HepG2 (cell line): ENCODE measurements around the gene SDC1. TPM values are rescaled to one million over a fixed set of nuclear protein-coding genes. Genes with fewer than 3 reads are reported as not detected.

Experiments
- E2F5 ChIP-seq: sonication (generic); formaldehyde crosslinking; conservative IDR thresholded peaks from 2 replicates; pipeline ENCODE4 v1.4.0; 2020; ENCODE audit warnings: missing genetic modification reagents
- JARID2 ChIP-seq: sonication (generic); formaldehyde crosslinking; IDR thresholded peaks from 2 replicates; pipeline ENCODE4 v1.8.1; 2023; ENCODE audit warnings: missing genetic modification reagents, inconsistent platforms; ENCODE audit not compliant: insufficient replicate concordance
- KDM1A ChIP-seq: IDR thresholded peaks from 2 replicates; pipeline ENCODE4 v1.6.1; 2016; ENCODE audit warnings: missing compliant biosample characterization
- MAZ ChIP-seq, 2 experiments: sonication (generic) in 1 of 2; formaldehyde crosslinking in 1 of 2; IDR thresholded peaks; 2 replicates each; pipeline versions ENCODE4 v1.5.0 to v1.6.1; 2012 to 2020; ENCODE audit warnings: low read depth in 2 of 2, mild to moderate bottlenecking in 2 of 2, borderline replicate concordance in 1 of 2, improper control_type of control experiment in 1 of 2, low read length in 1 of 2, missing genetic modification reagents in 1 of 2, moderate library complexity in 1 of 2
- PATZ1 ChIP-seq: sonication (generic); formaldehyde crosslinking; IDR thresholded peaks from 2 replicates; pipeline ENCODE4 v1.4.0; 2020; ENCODE audit warnings: missing genetic modification reagents
- RFX1 ChIP-seq: fragments of 450-650 bp; IDR thresholded peaks from 2 replicates; pipeline ENCODE4 v1.6.1; 2017
- SIN3B ChIP-seq: fragments of 150-350 bp; IDR thresholded peaks from 2 replicates; pipeline ENCODE4 v1.6.1; 2014; ENCODE audit warnings: low read length
- ZBTB38 ChIP-seq: sonication (generic); formaldehyde crosslinking; IDR thresholded peaks from 2 replicates; pipeline ENCODE4 v1.5.1; 2020; ENCODE audit warnings: mild to moderate bottlenecking, missing genetic modification reagents
- ZFP90 ChIP-seq: sonication (generic); formaldehyde crosslinking; IDR thresholded peaks from 2 replicates; pipeline ENCODE4 v1.8.0; 2022; ENCODE audit warnings: missing genetic modification reagents, mild to moderate bottlenecking, inconsistent platforms, borderline replicate concordance
- ZNF264 ChIP-seq: sonication (generic); formaldehyde crosslinking; IDR thresholded peaks from 2 replicates; pipeline ENCODE4 v1.4.0; 2020; ENCODE audit warnings: missing genetic modification reagents
- ZNF646 ChIP-seq: sonication (generic); formaldehyde crosslinking; IDR thresholded peaks from 2 replicates; pipeline ENCODE4 v1.9.0; 2021; ENCODE audit warnings: mild to moderate bottlenecking, missing genetic modification reagents
- ZNF841 ChIP-seq: sonication (generic); formaldehyde crosslinking; IDR thresholded peaks from 2 replicates; pipeline ENCODE4 v1.8.1; 2023; ENCODE audit warnings: missing genetic modification reagents, borderline replicate concordance
- ZXDC ChIP-seq: sonication (generic); formaldehyde crosslinking; IDR thresholded peaks from 2 replicates; pipeline ENCODE4 v1.5.0; 2020; ENCODE audit warnings: mild to moderate bottlenecking, missing genetic modification reagents
- polyA plus RNA-seq, 8 experiments: library from polyadenylated mRNA; depleted of rRNA in 3 of 8; stranded (reverse) in 7 of 8; unstranded in 1 of 8; fragments of >200 nt; fragmentation: Illumina TruSeq in 4 of 8; extraction: Trizol in 4 of 8; gene quantifications; 2 replicates each; pipeline versions ENCODE4 v1.2.1 to v1.2.3, GENCODE V29; 2011 to 2016; ENCODE audit warnings: low read depth in 4 of 8, missing spikeins in 1 of 8, mixed read lengths in 1 of 8; ENCODE audit not compliant: insufficient read depth in 1 of 8
- total RNA-seq, 5 experiments: library from RNA; depleted of rRNA; stranded (reverse); fragments of >200 nt; fragmentation: Illumina TruSeq; extraction: Trizol; gene quantifications; 2 replicates each; pipeline ENCODE4 v1.2.3, GENCODE V29; 2016; ENCODE audit warnings: low read depth in 1 of 5
- TF ChIP-seq, protein P1 (sequence below): sonication (generic); formaldehyde crosslinking; IDR thresholded peaks from 2 replicates; pipeline ENCODE4 v1.8.0; 2022; ENCODE audit warnings: mild to moderate bottlenecking, missing genetic modification reagents; ENCODE audit not compliant: insufficient replicate concordance

The SDC1 gene
- total and polyA plus RNA-seq, 2 of the 13 experiments (the other 11 are each of a cell fraction or from before 2014, with no cell fraction given) = 108 to 119 TPM

- 0 out of 2 replicates have a peak, but pooled peaks have one; percentile 50 for TF ChIP-seq SIN3B
- TF ChIP-seq ZFP90 (CRISPR knock-in tag) = no peak
- TF ChIP-seq ZNF646 (CRISPR knock-in tag) = no peak
- TF ChIP-seq E2F5 = no peak
- TF ChIP-seq, protein P1, sequence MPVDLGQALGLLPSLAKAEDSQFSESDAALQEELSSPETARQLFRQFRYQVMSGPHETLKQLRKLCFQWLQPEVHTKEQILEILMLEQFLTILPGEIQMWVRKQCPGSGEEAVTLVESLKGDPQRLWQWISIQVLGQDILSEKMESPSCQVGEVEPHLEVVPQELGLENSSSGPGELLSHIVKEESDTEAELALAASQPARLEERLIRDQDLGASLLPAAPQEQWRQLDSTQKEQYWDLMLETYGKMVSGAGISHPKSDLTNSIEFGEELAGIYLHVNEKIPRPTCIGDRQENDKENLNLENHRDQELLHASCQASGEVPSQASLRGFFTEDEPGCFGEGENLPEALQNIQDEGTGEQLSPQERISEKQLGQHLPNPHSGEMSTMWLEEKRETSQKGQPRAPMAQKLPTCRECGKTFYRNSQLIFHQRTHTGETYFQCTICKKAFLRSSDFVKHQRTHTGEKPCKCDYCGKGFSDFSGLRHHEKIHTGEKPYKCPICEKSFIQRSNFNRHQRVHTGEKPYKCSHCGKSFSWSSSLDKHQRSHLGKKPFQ = peak; percentile 36
- TF ChIP-seq ZBTB38 (CRISPR knock-in tag) = peak; percentile 37; the same call in 1 of the 2 replicates
- TF ChIP-seq ZNF264 (CRISPR knock-in tag) = no peak
- peak; percentile 61 for TF ChIP-seq JARID2
- no peak for TF ChIP-seq ZNF841
- TF ChIP-seq PATZ1 = peak; percentile 83
- TF ChIP-seq KDM1A (CRISPR knock-in tag) = no peak
- TF ChIP-seq ZXDC = no peak
- peak; percentile 10; the same call in 1 of the 2 replicates for TF ChIP-seq RFX1
- TF ChIP-seq MAZ (IDR thresholded peaks at IDR 0.05; ENCODE audit: borderline replicate concordance, low read depth, low read length) = peak; percentile 62
- TF ChIP-seq MAZ (CRISPR knock-in tag; IDR thresholded peaks at IDR 0.05; ENCODE audit: low read depth) = no peak
These were observed 38.7 kb downstream of the SDC1 start (continued) for GRCh38 chr2:20186078-20186854.
